ENCODE measurements around the gene GAS2L1.

DNA sequence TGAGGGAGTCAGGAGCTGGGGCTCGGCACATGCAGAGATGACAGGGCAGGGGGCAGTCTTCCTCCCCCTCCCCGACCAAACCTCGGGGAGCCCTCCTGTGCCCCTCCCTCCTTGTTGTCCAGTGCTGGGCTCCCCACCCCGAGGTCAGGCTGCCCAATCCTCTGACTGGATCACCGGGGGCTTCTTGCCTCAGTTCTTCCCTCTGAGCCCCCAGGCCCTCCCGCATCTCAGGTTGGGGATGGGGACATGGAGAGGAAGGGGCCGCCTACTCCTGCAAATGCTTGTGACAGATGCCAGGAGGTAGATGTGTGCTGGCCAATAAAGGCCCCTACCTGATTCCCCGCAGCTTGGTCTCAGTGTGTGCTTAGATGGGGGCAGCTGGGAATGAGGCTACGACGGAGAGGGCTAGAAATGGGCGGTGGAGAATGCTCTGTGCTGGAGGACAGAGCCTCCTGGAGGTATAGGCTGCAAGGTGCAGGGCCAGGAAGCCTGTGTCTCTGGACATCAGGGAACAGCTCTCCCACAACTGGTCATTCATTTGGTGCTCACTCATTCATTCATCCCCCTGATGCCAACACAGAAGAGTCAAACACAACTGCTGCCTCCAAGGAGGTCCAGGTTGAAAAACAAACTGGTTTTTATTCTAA lies 47.1 kb upstream of the GAS2L1 start:
- TF ChIP-seq ZFP30 (CRISPR knock-in tag; IDR thresholded peaks at IDR 0.05) = no peak
- TF ChIP-seq ZC3H10 (CRISPR knock-in tag; IDR thresholded peaks at IDR 0.05) = no peak
- no peak for TF ChIP-seq ARNTL (CRISPR knock-in tag; IDR thresholded peaks at IDR 0.05; ENCODE audit: borderline replicate concordance, low read depth)
- no peak for TF ChIP-seq TOX (CRISPR knock-in tag; IDR thresholded peaks at IDR 0.05; ENCODE audit: borderline replicate concordance)
- no peak for TF ChIP-seq ESRRG (CRISPR knock-in tag; IDR thresholded peaks at IDR 0.05)
- no peak for TF ChIP-seq SNAI2 (CRISPR knock-in tag; IDR thresholded peaks at IDR 0.05)
- TF ChIP-seq, protein P1, sequence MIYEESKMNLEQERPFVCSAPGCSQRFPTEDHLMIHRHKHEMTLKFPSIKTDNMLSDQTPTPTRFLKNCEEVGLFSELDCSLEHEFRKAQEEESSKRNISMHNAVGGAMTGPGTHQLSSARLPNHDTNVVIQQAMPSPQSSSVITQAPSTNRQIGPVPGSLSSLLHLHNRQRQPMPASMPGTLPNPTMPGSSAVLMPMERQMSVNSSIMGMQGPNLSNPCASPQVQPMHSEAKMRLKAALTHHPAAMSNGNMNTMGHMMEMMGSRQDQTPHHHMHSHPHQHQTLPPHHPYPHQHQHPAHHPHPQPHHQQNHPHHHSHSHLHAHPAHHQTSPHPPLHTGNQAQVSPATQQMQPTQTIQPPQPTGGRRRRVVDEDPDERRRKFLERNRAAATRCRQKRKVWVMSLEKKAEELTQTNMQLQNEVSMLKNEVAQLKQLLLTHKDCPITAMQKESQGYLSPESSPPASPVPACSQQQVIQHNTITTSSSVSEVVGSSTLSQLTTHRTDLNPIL (CRISPR knock-in tag; IDR thresholded peaks at IDR 0.05; ENCODE audit: low read depth) = no peak
- TF ChIP-seq, protein P2, sequence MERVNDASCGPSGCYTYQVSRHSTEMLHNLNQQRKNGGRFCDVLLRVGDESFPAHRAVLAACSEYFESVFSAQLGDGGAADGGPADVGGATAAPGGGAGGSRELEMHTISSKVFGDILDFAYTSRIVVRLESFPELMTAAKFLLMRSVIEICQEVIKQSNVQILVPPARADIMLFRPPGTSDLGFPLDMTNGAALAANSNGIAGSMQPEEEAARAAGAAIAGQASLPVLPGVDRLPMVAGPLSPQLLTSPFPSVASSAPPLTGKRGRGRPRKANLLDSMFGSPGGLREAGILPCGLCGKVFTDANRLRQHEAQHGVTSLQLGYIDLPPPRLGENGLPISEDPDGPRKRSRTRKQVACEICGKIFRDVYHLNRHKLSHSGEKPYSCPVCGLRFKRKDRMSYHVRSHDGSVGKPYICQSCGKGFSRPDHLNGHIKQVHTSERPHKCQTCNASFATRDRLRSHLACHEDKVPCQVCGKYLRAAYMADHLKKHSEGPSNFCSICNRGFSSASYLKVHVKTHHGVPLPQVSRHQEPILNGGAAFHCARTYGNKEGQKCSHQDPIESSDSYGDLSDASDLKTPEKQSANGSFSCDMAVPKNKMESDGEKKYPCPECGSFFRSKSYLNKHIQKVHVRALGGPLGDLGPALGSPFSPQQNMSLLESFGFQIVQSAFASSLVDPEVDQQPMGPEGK (CRISPR knock-in tag; IDR thresholded peaks at IDR 0.05; ENCODE audit: borderline replicate concordance) = no peak
- no peak for TF ChIP-seq PPARA (CRISPR knock-in tag; IDR thresholded peaks at IDR 0.05; ENCODE audit: borderline replicate concordance)
- no peak for TF ChIP-seq ZNF70 (CRISPR knock-in tag; IDR thresholded peaks at IDR 0.05)
- no peak for TF ChIP-seq RARB (CRISPR knock-in tag; IDR thresholded peaks at IDR 0.05)
- no peak for TF ChIP-seq CSDC2 (CRISPR knock-in tag; IDR thresholded peaks at IDR 0.05)
- no peak for TF ChIP-seq ZNF565 (CRISPR knock-in tag; conservative IDR thresholded peaks at IDR 0.05; ENCODE audit: low read depth)
